Effector memory CD8-positive, alpha-beta T cell (primary cell): ENCODE measurements around the gene EGFLAM.

Source experiments
- ATAC-seq: fragments of 150-1000 bp; cut with Tn5 transposase; replicated peaks from 2 replicates; pipeline ENCODE4 v1.10.0; 2021; ENCODE audit warnings: mild to moderate bottlenecking, moderate library complexity
- DNase-seq, 3 experiments: peaks; one replicate each; pipeline ENCODE4 v3.0.0; 2021
- H3K27ac Mint-ChIP-seq, 2 donors: one replicate each; pipeline ENCODE4 v1.8.0; 2022; ENCODE audit warnings: mild to moderate bottlenecking in 2 of 2, mixed read lengths in 2 of 2, moderate library complexity in 2 of 2
- H3K27me3 Mint-ChIP-seq, 2 donors: one replicate each; pipeline ENCODE4 v1.8.0; 2022; ENCODE audit warnings: mixed read lengths in 2 of 2
- H3K36me3 Mint-ChIP-seq: one replicate; pipeline ENCODE4 v1.8.0; 2022; ENCODE audit warnings: mild to moderate bottlenecking, moderate library complexity, mixed read lengths; ENCODE audit not compliant: insufficient read depth
- H3K4me1 Mint-ChIP-seq, 2 donors: one replicate each; pipeline ENCODE4 v1.8.0; 2022; ENCODE audit warnings: low read depth in 2 of 2, mixed read lengths in 2 of 2
- H3K4me3 Mint-ChIP-seq, 2 donors: one replicate each; pipeline ENCODE4 v1.8.0; 2022; ENCODE audit warnings: mild to moderate bottlenecking in 2 of 2, mixed read lengths in 2 of 2, moderate library complexity in 2 of 2
- H3K9me3 Mint-ChIP-seq, 2 donors: one replicate each; pipeline ENCODE4 v1.8.0; 2022; ENCODE audit warnings: mixed read lengths in 2 of 2
- total RNA-seq, 9 experiments: gene quantifications; one replicate each; lab custom pipeline; 2026; lab: John Stamatoyannopoulos, UW

EGFLAM gene
- 0 to 0.18 (median 0) reads per million in 9 experiments for total RNA-seq

- no peaks in the 10 kb centered on the region for H3K36me3 Mint-ChIP-seq
- ATAC-seq (no peak), DNase-seq (no peak)
- peaks cover 61 to 92% of the 10 kb centered on the region in 2 donors for H3K27me3 Mint-ChIP-seq
- H3K4me1 Mint-ChIP-seq: peaks cover 7 to 8% of the 10 kb centered on the region in 2 donors
- H3K27ac Mint-ChIP-seq: no peak within 1 kb of the TSS
- peak within 1 kb of the TSS; percentile 25 to 48 for H3K4me3 Mint-ChIP-seq
- H3K9me3 Mint-ChIP-seq: peaks cover 0 to 5% of the 10 kb centered on the region in 2 donors
Measured at GRCh38 chr5:38258319-38259061, at the start of gene EGFLAM. Gene EGFLAM (plus strand): TSS chr5:38258559. CDS start chr5:38258755, 196 bp downstream.

- Mint-ChIP-seq H3K4me3 (no peak overlapping the region), H3K27me3 (peaks cover 6 to 10% of the 10 kb centered on the region in 2 donors), H3K27ac (no peak overlapping the region), H3K36me3 (no peaks in the 10 kb centered on the region), H3K9me3 (peaks cover 0 to 7% of the 10 kb centered on the region in 2 donors), H3K4me1 (no peaks in the 10 kb centered on the region)
- ATAC-seq (no peak), DNase-seq (no peak)
Measured at GRCh38 chr5:38208782-38209378, 49.5 kb upstream of the EGFLAM start.

GRCh38 chr5:38210676-38211353, 47.5 kb upstream of the EGFLAM start:
- Mint-ChIP-seq H3K4me3 (no peak overlapping the region), H3K4me1 (no peaks in the 10 kb centered on the region), H3K27me3 (no peaks in the 10 kb centered on the region), H3K27ac (no peak overlapping the region), H3K36me3 (no peaks in the 10 kb centered on the region), H3K9me3 (peaks cover 0 to 7% of the 10 kb centered on the region in 2 donors)
- ATAC-seq: no peak
- no peak for DNase-seq

- Mint-ChIP-seq H3K36me3 (no peaks in the 10 kb centered on the region), H3K27ac (no peak overlapping the region), H3K4me3 (no peak overlapping the region), H3K9me3 (peaks cover 0 to 7% of the 10 kb centered on the region in 2 donors), H3K27me3 (no peaks in the 10 kb centered on the region), H3K4me1 (no peaks in the 10 kb centered on the region)
- ATAC-seq: no peak
- no peak for DNase-seq
Measured at GRCh38 chr5:38211354-38211710, 47.0 kb upstream of the EGFLAM start.

GRCh38 chr5:38212307-38212706, 46.1 kb upstream of the EGFLAM start:
- Mint-ChIP-seq H3K27ac (no peak overlapping the region), H3K4me3 (no peak overlapping the region), H3K4me1 (no peaks in the 10 kb centered on the region), H3K36me3 (no peaks in the 10 kb centered on the region), H3K27me3 (peaks cover 0 to 2% of the 10 kb centered on the region in 2 donors), H3K9me3 (peaks cover 0 to 7% of the 10 kb centered on the region in 2 donors)
- no peak for DNase-seq
- ATAC-seq: no peak

GRCh38 chr5:38226091-38226490, 32.3 kb upstream of the EGFLAM start:
- no peaks in the 10 kb centered on the region for H3K27me3 Mint-ChIP-seq
- H3K36me3 Mint-ChIP-seq: no peaks in the 10 kb centered on the region
- H3K4me1 Mint-ChIP-seq: no peaks in the 10 kb centered on the region
- no peak for ATAC-seq
- no peak overlapping the region for H3K27ac Mint-ChIP-seq
- no peak overlapping the region for H3K4me3 Mint-ChIP-seq
- peaks cover 0 to under 1% of the 10 kb centered on the region in 2 donors for H3K9me3 Mint-ChIP-seq
- no peak for DNase-seq

- no peak for DNase-seq
Measured at GRCh38 chr5:38228914-38229313, 29.4 kb upstream of the EGFLAM start.

GRCh38 chr5:38234737-38235136, 23.6 kb upstream of the EGFLAM start:
- H3K4me1 Mint-ChIP-seq: no peaks in the 10 kb centered on the region
- peaks cover 4 to 8% of the 10 kb centered on the region in 2 donors for H3K9me3 Mint-ChIP-seq
- no peak overlapping the region for H3K4me3 Mint-ChIP-seq
- no peak overlapping the region for H3K27ac Mint-ChIP-seq
- no peaks in the 10 kb centered on the region for H3K27me3 Mint-ChIP-seq
- DNase-seq (no peak), ATAC-seq (no peak)
- H3K36me3 Mint-ChIP-seq: peaks cover 3% of the 10 kb centered on the region

More at GRCh38 chr5:38228914-38229313, 29.4 kb upstream of the EGFLAM start:
- Mint-ChIP-seq H3K4me3 (no peak overlapping the region), H3K9me3 (peaks cover 0 to 3% of the 10 kb centered on the region in 2 donors), H3K36me3 (no peaks in the 10 kb centered on the region), H3K27me3 (no peaks in the 10 kb centered on the region), H3K4me1 (no peaks in the 10 kb centered on the region), H3K27ac (no peak overlapping the region)
- no peak for ATAC-seq

GRCh38 chr5:38237681-38238080, 20.7 kb upstream of the EGFLAM start:
- no peak for ATAC-seq
- Mint-ChIP-seq H3K36me3 (peaks cover 3% of the 10 kb centered on the region), H3K27me3 (peaks cover 12 to 15% of the 10 kb centered on the region in 2 donors), H3K4me1 (no peaks in the 10 kb centered on the region), H3K9me3 (peaks cover 4 to 8% of the 10 kb centered on the region in 2 donors), H3K27ac (no peak overlapping the region), H3K4me3 (no peak overlapping the region)
- no peak for DNase-seq

GRCh38 chr5:38240212-38240611, 18.1 kb upstream of the EGFLAM start:
- Mint-ChIP-seq H3K4me1 (no peaks in the 10 kb centered on the region), H3K36me3 (peaks cover 2% of the 10 kb centered on the region), H3K9me3 (no peaks in the 10 kb centered on the region), H3K27me3 (peaks cover 20 to 21% of the 10 kb centered on the region in 2 donors), H3K4me3 (no peak overlapping the region), H3K27ac (no peak overlapping the region)
- no peak for ATAC-seq
- no peak for DNase-seq

GRCh38 chr5:38241655-38242054, 16.7 kb upstream of the EGFLAM start:
- Mint-ChIP-seq H3K4me1 (no peaks in the 10 kb centered on the region), H3K36me3 (no peaks in the 10 kb centered on the region), H3K27ac (no peak overlapping the region), H3K4me3 (no peak overlapping the region), H3K9me3 (no peaks in the 10 kb centered on the region), H3K27me3 (peaks cover 20 to 21% of the 10 kb centered on the region in 2 donors)
- ATAC-seq: no peak
- no peak for DNase-seq

GRCh38 chr5:38245307-38245706, 13.1 kb upstream of the EGFLAM start:
- H3K4me1 Mint-ChIP-seq: no peaks in the 10 kb centered on the region
- ATAC-seq: no peak
- no peaks in the 10 kb centered on the region for H3K9me3 Mint-ChIP-seq
- no peak overlapping the region for H3K27ac Mint-ChIP-seq
- no peak overlapping the region for H3K4me3 Mint-ChIP-seq
- H3K27me3 Mint-ChIP-seq: peaks cover 19 to 20% of the 10 kb centered on the region in 2 donors
- no peaks in the 10 kb centered on the region for H3K36me3 Mint-ChIP-seq
- no peak for DNase-seq

GRCh38 chr5:38249301-38249700, 9.1 kb upstream of the EGFLAM start:
- no peaks in the 10 kb centered on the region for H3K4me1 Mint-ChIP-seq

More at GRCh38 chr5:38249301-38249700, 9.1 kb upstream of the EGFLAM start:
- Mint-ChIP-seq H3K36me3 (no peaks in the 10 kb centered on the region), H3K4me3 (no peak overlapping the region), H3K9me3 (peaks cover 4 to 5% of the 10 kb centered on the region in 2 donors), H3K27me3 (peaks cover 0 to 9% of the 10 kb centered on the region in 2 donors), H3K27ac (no peak overlapping the region)
- no peak for DNase-seq
- ATAC-seq: no peak
